ENCODE results near the gene CPA5. TPM values are rescaled to one million over a fixed set of nuclear protein-coding genes. Genes with fewer than 3 reads are reported as not detected.

CPA5 gene
- total RNA-seq, 1 experiment from 2014 or later = 3.3 TPM

DNA sequence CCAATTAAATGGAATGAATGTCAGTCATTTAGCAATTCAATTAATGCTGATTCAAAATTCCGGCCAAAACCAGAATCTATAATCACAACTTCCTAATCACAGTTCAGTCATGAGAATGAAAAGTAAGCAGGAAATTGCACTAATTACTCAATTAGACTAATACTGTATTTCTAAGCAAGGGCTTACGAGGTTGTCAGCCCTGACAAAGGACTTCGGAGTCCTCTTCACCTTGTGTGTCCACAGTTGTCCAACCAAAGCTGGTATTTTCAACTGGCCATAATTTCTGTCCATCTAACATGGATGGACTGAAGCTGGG is 53.1 kb downstream of the CPA5 start:
- Histone ChIP-seq H3K4me3 (no peak overlapping the region), H3K27ac (no peak overlapping the region), H3K36me3 (peaks cover 21% of the 10 kb centered on the region), H3K4me1 (peaks cover 15% of the 10 kb centered on the region), H3K27me3 (no peaks in the 10 kb centered on the region), H3K9me3 (replicated peaks) (no peaks in the 10 kb centered on the region)
- DNase-seq = no peak

DNA sequence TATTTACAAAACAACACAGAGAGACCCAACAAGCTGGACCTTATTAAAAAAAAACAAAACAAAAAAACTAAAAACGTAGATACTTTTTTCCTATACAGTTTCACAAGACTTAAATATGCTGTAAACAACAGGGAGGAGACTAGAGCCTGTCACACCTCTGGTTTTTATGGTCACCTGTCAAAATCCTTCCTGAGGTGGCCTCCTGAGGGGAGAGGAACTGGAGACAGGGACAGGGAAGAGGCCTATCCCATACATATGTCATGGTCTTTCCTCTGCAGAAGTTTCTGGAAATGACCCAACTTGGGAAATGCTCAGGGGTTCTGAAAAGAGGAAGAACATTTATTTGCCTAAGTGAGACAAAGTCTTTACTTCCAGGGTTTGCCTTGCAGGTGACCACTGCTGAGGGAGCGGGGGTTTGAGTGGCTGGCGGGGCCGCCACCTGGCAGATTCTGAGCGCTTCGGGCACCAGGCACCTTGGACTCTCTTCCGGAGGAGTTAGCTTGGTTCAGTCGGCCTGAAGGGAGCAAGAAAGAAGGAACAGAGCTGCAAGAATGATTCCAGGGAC is 54.0 kb downstream of the CPA5 start:
- Histone ChIP-seq H3K36me3 (peaks cover 28% of the 10 kb centered on the region), H3K4me3 (no peak overlapping the region), H3K4me1 (peaks cover 6% of the 10 kb centered on the region; the same call in 1 of the 2 replicates), H3K9me3 (replicated peaks) (no peaks in the 10 kb centered on the region), H3K27ac (no peak overlapping the region), H3K27me3 (no peaks in the 10 kb centered on the region)
- no peak for DNase-seq

DNA sequence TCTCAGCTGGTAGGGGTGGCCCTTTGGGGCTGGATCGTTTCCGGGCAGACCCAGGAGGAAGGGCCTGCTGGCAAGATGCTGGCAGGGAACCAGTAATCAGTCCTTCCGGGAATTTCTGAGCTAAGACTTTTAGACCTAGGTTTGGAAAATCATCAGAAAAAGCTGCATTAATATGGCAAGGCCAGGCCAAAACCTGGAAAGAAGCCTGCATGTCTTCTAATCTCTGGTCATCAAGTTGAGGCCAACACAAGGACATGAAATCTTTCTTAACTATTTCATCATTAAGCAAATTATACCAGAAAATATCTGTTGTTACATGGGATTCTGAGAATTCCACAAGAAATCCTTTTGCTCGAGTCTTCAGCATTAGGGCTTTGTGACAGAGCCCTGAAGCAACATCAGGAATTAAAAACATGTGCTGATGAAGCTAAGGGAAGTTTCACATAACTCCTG is 55.5 kb downstream of the CPA5 start:
- no peaks in the 10 kb centered on the region for H3K9me3 ChIP-seq (replicated peaks)
- H3K27me3 ChIP-seq = no peaks in the 10 kb centered on the region
- H3K4me1 ChIP-seq = no peaks in the 10 kb centered on the region
- peaks cover 28% of the 10 kb centered on the region for H3K36me3 ChIP-seq
- no peak overlapping the region for H3K4me3 ChIP-seq
- no peak for DNase-seq
- no peak overlapping the region for H3K27ac ChIP-seq

DNA sequence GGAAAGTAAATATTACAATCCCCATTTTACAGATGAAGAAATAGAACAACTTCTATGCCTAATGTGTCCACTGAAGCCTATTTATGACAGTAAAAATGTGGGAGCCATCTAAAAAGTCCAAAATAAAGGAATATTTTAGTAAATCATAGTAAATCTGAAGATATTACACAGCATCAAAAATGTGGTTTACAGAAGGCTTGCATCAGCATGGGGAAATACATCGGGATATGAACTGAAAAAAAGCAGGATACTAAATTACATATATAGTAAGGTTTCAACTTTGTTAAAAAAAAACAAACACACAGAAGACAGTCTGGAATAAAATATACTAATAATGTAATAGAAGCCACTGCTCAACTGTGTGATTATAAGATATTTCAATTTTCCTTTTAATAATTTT is 56.5 kb downstream of the CPA5 start:
- Histone ChIP-seq H3K36me3 (peaks cover 28% of the 10 kb centered on the region), H3K4me3 (no peak overlapping the region), H3K9me3 (replicated peaks) (no peaks in the 10 kb centered on the region), H3K27me3 (no peaks in the 10 kb centered on the region), H3K27ac (no peak overlapping the region), H3K4me1 (no peaks in the 10 kb centered on the region)
- DNase-seq = no peak

DNA sequence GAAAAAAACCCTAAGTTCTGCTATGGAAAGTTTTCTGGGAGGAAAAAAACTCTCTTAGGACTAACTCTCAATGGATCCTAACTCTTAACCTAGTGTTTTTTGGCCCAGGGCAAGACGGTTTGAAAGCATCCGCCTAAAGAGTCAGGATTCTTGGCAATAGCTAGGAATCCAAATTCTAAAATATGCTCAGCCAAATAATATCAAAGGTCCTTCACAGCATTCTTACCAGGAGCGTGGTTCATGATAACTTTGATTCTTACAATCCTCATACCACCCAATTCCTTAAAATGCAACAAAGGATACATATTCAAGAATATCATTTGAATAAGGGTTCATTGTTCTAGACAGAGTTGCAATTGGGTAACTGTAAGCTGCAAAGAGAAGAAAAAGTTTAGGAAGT is 57.0 kb downstream of the CPA5 start:
- no peaks in the 10 kb centered on the region for H3K4me1 ChIP-seq
- peaks cover 28% of the 10 kb centered on the region for H3K36me3 ChIP-seq
- no peaks in the 10 kb centered on the region for H3K9me3 ChIP-seq (replicated peaks)
- H3K27ac ChIP-seq = no peak overlapping the region
- H3K27me3 ChIP-seq = no peaks in the 10 kb centered on the region
- no peak overlapping the region for H3K4me3 ChIP-seq
- no peak for DNase-seq

DNA sequence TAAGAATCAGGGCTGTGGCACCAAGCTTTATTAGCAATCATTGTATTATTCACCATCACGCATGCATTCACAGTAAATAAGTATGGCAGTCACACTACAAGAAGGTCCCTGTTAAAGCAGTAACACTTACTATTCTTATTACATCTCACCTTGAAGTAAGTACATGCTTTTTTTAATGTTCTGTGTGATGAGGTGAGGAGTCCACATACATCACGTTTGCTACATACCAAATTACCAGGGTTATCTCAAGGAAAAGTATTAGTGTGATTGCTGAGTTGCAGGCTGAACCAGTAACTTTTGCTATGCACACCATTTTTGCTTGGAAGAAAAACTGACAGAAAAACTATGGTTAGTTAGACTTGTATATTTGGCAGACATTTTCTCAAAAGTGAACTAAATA is 60.4 kb downstream of the CPA5 start:
- H3K27me3 ChIP-seq = no peaks in the 10 kb centered on the region
- no peaks in the 10 kb centered on the region for H3K9me3 ChIP-seq (replicated peaks)
- H3K4me3 ChIP-seq = no peak overlapping the region
- no peaks in the 10 kb centered on the region for H3K4me1 ChIP-seq
- H3K36me3 ChIP-seq = peaks cover 20% of the 10 kb centered on the region
- no peak overlapping the region for H3K27ac ChIP-seq
- no peak for DNase-seq

DNA sequence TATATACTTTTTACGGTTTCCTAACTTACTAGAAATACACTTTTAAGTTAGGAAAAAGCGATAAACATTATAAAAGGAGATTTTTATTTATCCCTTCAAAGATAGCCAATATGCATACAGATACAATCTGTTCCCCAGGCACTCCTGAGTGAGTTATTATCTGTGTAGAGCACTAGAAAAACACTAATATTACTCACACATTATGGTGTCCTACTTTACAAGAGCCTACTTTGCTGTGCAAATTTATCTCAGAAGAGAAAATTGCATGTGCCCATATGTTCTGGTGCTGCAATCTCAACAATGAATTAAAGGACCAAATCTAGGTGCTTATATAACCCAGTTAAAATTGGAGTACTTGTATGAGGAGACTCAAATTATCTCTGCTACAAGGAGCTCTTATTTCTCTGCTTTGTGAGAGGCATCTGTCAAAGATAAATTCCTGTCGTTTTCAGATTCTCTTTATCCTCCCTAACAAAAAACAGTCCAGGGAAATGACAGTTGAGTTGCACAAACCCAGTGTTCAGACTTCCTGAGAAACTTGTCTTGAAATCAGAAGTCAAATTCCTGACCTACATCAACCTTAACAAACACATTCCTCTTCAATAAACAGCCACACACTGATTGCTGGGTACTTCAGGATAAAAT is 64.6 kb downstream of the CPA5 start:
- Histone ChIP-seq H3K27me3 (no peaks in the 10 kb centered on the region), H3K4me3 (no peak overlapping the region), H3K9me3 (replicated peaks) (no peaks in the 10 kb centered on the region), H3K27ac (no peak overlapping the region), H3K36me3 (peaks cover 3% of the 10 kb centered on the region; the same call in 1 of the 2 replicates), H3K4me1 (no peaks in the 10 kb centered on the region)
- no peak for DNase-seq

DNA sequence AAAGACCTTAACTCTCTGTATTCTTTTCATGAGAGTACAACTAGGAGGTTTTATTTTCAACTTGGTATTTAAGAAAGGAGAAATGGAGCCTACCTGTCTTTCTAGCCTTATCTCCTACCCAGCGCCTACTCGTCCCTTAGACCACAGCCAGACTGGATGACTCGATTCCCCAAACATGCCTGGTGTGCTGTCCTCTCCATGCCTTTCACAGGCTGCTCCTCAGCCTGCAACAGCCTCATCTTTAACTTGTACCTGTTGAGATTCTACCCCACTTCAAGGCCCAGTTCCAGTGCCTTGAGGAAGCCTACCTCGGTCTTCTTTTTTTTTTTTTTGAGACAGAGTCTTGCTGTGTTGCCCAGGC is 65.1 kb downstream of the CPA5 start:
- H3K9me3 ChIP-seq (replicated peaks) = no peaks in the 10 kb centered on the region
- DNase-seq = no peak
- no peaks in the 10 kb centered on the region for H3K4me1 ChIP-seq
- peaks cover 3% of the 10 kb centered on the region; the same call in 1 of the 2 replicates for H3K36me3 ChIP-seq
- H3K27ac ChIP-seq = no peak overlapping the region
- H3K27me3 ChIP-seq = no peaks in the 10 kb centered on the region
- H3K4me3 ChIP-seq = no peak overlapping the region

DNA sequence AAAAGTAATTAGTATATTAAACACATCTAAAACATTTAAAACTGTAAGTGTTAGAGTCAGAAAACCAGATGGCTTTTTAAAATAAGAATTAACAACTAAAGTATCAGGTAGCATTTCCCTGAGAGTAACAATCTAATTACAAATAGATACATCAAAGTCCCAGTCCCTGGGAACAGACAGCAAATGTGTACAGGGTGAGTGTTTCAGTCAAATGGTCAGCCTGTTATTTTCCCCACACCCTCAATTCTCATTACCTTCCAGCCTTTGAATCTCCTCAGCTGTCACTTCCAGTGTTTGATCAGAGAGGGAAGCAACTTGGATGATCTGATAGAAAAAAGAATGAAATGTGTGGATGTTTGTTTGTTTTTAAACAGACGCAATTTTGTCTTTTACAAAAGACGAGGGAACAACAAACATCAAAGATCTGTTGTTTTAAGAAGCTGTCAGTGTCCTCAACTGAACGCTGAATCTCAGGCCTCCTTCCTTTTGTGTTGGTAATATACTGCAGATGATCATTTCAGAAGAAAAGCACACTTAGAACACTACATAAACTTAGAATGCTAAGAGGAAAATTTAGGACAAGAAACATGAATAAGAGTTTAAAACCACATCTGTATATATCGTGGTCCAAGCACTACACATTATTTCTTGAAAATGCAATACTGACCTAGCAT is 66.4 kb downstream of the CPA5 start:
- Histone ChIP-seq H3K27me3 (no peaks in the 10 kb centered on the region), H3K4me1 (no peaks in the 10 kb centered on the region), H3K27ac (no peak overlapping the region), H3K36me3 (peaks cover 3% of the 10 kb centered on the region; the same call in 1 of the 2 replicates), H3K4me3 (no peak overlapping the region), H3K9me3 (replicated peaks) (no peaks in the 10 kb centered on the region)
- no peak for DNase-seq

DNA sequence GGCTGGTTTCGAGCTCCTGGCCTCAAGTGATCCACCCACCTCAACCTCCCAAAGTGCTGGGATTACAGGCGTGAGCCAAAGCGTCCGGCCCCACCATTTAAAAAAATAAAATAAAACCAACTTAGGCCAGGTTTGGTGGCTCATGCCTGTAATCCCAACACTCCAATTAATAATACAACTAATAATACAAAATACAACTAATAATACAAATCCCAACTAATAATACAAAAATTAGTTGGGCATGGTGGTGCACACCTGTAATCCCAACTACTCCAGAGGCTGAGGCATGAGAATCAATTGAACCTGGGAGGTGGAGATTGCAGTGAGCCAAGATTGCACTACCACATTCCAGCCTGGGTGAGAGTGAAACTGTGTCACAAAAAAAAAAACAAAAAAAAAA is 68.6 kb downstream of the CPA5 start:
- Histone ChIP-seq H3K27me3 (no peaks in the 10 kb centered on the region), H3K36me3 (0 out of 2 replicates have a peak, but pooled peaks cover 3% of the 10 kb centered on the region), H3K9me3 (replicated peaks) (no peaks in the 10 kb centered on the region), H3K4me1 (no peaks in the 10 kb centered on the region), H3K4me3 (no peak overlapping the region), H3K27ac (no peak overlapping the region)
- no peak for DNase-seq

DNA sequence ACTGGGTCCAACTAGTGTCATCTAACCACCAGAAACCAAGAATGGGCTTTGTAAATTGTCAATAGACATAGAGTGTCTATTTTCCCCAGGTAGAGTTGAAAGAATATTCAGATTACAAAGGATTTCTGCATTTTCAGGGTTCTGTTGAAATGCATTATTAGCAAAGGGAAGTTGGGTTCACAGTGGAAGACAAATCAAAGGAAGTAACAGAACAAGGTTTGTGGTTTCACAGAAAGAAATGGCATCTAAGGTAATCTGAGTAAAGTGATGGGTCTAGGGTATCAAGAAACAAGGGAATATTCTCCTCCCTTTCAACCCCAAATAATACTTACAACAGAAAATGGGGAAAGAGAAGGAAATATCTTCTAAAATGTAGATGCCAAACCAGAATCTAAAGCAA is 70.4 kb downstream of the CPA5 start:
- peaks cover 6% of the 10 kb centered on the region; the same call in 1 of the 2 replicates for H3K36me3 ChIP-seq

DNA sequence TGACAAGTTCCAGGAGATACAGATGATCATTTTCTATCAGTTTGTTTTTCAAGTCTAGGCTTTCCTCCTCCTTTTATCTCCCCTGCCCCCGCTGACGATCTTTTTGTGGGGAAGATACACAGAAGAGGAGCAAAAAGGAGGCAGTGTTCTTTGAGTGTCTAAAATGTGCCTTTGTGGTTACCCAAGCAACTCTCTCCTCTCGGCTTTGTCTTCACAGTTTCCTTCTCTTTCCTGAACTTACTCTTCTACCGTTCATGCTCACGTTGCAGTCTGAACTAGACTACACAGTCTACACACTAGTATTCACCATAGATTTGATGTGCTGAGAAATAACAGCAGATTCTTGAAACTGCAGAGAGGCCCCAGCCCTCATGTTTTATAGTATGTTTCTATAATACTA is 72.6 kb downstream of the CPA5 start:
- Histone ChIP-seq H3K4me1 (peaks cover 2% of the 10 kb centered on the region; the same call in 1 of the 2 replicates), H3K36me3 (peaks cover 8% of the 10 kb centered on the region), H3K4me3 (no peak overlapping the region), H3K9me3 (replicated peaks) (no peaks in the 10 kb centered on the region), H3K27ac (no peak overlapping the region), H3K27me3 (no peaks in the 10 kb centered on the region)
- DNase-seq = no peak

More for the DNA sequence above, 70.4 kb downstream of the CPA5 start:
- Histone ChIP-seq H3K27ac (no peak overlapping the region), H3K9me3 (replicated peaks) (no peaks in the 10 kb centered on the region), H3K4me3 (no peak overlapping the region), H3K4me1 (no peaks in the 10 kb centered on the region), H3K27me3 (no peaks in the 10 kb centered on the region)
- no peak for DNase-seq

DNA sequence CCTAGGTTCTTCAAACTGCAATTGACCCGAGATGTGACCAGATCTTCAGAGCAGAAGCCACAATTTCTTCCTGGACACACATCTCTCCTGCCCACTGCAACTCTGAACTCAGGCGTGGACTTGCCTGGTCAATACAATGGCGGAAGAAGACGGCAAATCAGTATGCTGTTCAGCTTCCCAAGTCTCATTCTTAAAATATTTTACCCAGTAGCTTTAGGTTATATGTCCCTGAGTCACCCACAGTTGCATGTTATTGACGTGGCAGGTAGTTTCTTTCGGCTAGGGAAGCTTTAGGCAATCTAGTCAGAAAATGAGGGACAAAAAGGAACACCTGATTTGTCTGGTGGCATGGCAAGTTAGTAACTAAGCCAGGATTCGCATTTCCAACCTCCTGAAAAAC is 73.7 kb downstream of the CPA5 start:
- no peaks in the 10 kb centered on the region for H3K27me3 ChIP-seq
- H3K4me1 ChIP-seq = peaks cover 2% of the 10 kb centered on the region; the same call in 1 of the 2 replicates
- no peaks in the 10 kb centered on the region for H3K9me3 ChIP-seq (replicated peaks)
- DNase-seq = no peak
- H3K27ac ChIP-seq = no peak overlapping the region
- no peak overlapping the region for H3K4me3 ChIP-seq
- H3K36me3 ChIP-seq = peaks cover 8% of the 10 kb centered on the region

Measured in SJCRH30 (cell line).